GM21825 (cell line): ENCODE measurements around the gene SLC25A6.
"Not testable (repeated sequence)": the region's sequence is repeated elsewhere in the genome, so short reads cannot be mapped to it uniquely, and the experiment has no call there.

Source experiments
- ATAC-seq: cut with Tn5 transposase; IDR thresholded peaks from one replicate; pipeline ENCODE4 v1.9.1; 2021; ENCODE audit warnings: mild to moderate bottlenecking, moderate library complexity; ENCODE audit not compliant: unreplicated experiment

SLC25A6 gene

DNA sequence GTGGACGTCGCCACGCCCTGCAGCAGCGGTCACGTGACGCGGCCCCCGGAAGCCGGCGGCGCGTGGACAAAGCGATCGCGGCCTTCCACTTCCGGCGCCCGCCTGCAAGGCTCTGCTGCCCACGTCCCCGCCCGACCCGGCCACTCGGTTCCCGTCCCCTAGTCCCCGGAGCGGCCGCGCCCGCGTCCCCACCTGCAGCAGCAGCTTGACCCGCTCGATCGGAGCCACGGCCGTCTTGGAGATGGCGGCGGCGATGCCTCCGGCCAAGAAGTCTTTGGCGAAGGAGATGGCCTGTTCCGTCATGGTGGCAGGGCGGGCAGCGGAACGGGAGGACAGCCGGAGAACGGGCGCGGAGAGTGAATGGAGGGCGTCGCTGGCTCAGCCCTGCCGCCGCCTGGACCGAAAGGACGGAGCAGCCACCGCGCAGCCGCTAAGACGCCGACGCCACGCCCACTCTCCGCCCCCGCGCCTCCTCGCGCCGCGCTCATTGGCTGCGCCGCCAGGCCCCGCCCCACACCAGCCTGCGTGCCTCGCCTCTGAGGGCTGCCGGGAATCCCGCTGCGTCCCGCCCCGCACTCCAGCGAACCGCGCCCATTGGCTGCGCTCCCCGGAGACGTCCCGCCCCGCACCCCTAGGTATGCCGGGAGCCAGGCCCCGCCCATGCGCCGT lies at the start of gene SLC25A6:
Gene SLC25A6 (minus strand): TSS at position 407 of the 669 bp plus-strand sequence. CDS start 104 bp downstream, at position 303.
- peak; percentile 94 for ATAC-seq

DNA sequence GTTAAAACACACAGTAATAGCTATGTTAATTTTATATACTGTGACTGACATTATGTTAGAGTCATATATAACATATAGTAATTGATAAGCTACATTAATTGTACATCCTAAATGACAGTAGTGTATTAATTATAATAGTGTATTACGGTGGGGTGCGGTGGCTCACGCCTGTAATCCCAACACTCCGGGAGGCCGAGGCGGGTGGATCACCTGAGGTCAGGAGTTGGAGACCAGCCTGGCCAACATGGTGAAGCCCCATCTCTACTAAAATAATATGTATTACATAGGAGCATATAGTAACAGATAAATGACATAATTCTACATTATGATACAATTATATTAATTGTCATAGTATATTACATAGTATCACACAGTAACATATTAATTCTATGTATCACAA lies 48.6 kb upstream of the SLC25A6 start:
- ATAC-seq = no peak

GRCh38 chrX:1435241-1435895 lies 43.5 kb upstream of the SLC25A6 start:
- ATAC-seq = no peak

DNA sequence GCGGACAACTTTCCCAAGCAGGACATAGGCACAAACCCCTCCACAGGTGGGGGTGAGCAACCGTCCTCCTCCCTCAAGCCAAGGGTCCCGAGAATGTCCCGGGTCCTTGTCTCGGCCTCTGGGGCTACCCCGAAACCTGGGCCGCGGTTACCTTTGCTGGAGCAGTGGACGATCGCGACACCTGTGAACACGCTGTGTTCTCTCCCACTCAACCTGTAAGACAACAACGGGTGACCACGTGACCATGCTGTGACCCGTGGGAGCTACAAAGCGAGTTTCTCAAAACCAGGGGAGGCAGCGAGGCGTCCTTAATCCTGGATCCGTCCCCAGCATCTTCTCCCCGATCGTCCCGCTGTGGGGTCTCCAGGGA lies 42.9 kb upstream of the SLC25A6 start:
- ATAC-seq = no peak

DNA sequence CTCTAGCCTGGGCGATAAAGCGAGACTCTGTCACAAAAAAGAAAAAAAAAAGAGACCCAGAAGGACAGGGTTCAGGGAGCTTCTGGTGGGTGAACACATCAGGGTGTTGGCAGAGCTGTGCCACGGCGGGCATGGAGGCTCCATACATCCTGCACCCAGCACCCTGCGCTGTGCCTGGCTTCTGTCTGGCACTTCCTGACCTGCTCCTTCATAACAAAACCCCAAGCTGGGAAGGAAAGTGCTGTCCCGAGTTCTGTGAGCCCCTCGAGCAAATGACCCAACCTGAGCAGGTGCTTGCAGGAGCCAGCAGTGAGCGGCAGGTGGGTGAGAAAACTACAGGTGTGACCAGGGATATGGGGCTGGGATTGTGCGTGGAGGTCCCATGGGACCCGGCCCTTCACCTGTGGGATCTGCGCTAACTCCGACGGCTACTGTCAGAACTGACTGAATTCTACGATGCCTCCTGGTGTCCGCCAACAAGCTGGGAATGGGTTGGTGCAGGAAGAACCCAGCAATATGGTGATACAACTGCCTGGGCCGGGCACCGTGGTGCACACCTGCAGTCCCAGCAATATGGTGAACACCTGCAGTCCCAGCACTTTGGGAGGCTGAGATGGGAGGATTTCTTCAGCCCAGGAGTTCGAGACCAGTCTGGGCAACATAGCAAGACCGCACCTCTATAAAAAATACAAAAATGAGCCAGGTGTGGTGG lies 41.9 kb upstream of the SLC25A6 start:
- no peak for ATAC-seq

GRCh38 chrX:1430451-1430850 lies 38.5 kb upstream of the SLC25A6 start:
- ATAC-seq = no peak

DNA sequence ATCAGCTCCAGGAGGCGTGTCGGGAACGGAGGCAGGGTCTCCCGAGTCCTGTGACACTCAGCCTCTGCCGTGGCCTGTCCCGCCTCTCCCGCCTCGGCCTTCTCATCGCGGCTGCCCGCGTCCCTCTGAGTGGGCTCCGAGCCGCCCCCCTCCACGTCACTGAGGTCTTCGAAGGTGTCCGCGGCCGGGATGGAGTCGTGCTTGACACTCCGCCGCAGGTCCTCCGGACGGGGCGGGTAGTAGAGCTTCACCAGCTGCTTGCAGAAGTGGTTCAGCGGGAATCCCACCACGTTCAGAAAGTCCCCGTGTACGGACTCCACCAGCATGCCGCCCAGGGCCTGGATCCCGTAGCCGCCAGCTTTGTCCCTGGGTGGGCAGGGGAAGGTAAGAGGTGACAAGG lies 35.8 kb upstream of the SLC25A6 start:
- ATAC-seq = no peak

- not testable (repeated sequence) for ATAC-seq
Observed at GRCh38 chrX:1426321-1426720, 34.4 kb upstream of the SLC25A6 start.

DNA sequence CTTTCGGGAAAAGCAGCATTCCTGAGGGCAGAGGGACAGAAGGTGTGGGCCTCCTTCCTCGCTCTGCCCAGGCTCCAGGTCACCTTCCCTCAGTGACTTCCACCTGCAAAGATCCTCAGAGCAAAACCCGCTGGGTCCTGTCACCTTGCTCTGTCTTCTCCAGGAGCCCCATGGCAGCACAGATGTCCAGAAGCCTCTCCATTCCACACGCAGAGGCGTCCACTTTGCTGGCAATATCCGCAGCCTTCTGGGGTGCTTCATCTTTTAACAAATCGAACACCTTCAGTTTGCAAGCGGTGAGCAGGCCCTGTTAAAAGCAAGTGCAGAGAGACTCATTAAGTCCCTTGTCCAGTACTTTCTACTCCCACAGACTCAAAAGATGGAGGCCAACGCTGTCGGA lies 33.5 kb upstream of the SLC25A6 start:
- no peak for ATAC-seq

DNA sequence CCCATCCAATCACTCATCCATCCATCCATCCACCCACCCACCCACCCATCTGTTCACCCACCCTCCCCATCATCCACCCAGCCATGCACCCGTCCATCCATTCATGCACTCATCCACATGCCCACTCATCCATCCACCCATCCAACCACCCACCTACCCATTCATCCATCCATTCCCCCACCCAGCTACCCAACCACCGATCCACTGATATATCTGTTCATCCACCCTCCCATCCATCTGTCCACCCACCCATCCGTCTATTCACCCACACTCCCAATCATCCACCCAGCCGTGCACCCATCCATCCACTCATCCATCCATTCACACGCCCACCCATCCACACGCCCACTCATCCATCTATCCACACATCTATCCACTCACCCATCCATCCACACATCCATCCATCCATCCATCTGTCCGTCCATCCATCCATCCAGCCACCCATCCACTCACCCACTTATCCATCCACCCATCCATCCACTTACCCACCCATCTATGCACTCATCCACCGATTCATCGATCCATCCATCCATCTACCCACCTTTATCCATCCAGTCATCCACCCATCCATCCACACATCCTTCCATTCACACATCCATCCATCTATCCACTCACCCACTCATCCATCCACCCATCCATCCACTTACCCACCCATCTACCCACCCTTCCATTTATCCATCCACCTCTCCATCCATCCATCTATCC lies 32.4 kb upstream of the SLC25A6 start:
- ATAC-seq = no peak

- no peak for ATAC-seq
Observed at GRCh38 chrX:1423215-1423614, 31.3 kb upstream of the SLC25A6 start.

DNA sequence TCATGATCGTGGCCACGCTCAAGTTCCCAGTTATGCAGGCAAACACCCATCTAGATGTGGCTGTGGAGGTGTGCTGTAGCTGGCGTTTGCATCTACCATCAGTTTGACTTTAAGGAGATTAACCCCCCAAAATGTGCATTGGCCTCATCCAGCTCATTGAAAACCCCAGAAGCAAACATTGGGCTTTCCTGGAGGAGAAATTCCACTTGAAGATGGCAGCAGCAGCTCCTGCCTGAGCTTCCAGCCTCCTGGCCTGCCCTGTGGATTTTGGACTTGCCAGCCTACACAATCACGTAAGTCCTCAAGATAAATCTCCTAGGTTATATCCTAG lies 30.2 kb upstream of the SLC25A6 start:
- ATAC-seq = no peak

- no peak for ATAC-seq
Observed at GRCh38 chrX:1421433-1422134, 29.7 kb upstream of the SLC25A6 start.

DNA sequence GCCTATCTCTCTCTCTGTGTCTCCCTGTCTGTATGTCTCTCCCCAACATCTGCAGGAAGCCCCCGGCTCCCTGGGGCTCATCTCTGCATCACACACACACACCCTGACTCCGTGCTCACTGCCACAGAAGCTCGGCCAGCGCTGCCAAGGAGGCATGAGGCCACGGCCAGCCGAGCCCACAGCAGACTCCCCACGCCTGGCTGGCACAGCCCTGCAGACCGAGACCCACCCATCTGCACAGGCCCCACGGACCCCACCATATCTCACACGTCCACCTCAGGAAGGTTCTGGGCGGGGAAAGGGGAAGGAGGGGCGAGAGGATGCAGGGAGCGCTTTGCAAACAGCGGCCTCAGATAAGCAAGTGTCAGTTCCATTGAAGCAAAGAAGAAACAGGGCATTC lies 28.5 kb upstream of the SLC25A6 start:
- no peak for ATAC-seq

GRCh38 chrX:1419545-1420355 lies 27.8 kb upstream of the SLC25A6 start:
- no peak for ATAC-seq

DNA sequence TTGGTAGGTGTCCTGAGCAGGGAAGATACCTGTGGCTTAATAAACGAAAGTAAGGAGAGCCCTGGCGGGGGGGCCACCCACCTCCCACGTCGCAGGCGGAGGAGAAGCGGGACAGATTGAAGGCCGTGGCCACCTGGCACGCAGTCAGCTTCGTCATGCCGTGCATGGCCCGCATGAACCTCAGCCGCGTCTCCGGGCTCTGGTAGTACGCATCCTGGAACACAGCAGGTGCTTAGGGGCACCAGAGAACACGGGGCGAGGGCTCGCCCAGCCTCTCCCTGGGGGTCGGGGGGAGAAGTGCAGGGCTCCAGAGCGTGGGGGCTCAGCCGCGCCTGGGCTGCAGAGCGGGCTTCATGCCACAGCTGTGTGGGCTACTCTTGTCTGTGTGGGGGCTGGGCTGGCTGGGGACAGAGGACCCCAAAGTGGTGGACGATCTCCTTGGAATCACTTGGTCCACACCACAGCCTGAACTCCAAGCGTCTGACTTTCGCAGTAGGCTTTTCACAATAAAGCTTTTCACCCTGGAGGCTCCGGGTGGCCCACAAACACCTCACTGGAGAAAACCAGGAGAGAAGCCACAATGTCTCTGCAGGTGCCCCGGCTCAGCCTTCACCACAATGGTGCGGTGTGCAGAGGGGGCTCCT lies 27.1 kb upstream of the SLC25A6 start:
- ATAC-seq = no peak

- ATAC-seq = no peak
Observed at GRCh38 chrX:1417921-1418771, 26.2 kb upstream of the SLC25A6 start.

DNA sequence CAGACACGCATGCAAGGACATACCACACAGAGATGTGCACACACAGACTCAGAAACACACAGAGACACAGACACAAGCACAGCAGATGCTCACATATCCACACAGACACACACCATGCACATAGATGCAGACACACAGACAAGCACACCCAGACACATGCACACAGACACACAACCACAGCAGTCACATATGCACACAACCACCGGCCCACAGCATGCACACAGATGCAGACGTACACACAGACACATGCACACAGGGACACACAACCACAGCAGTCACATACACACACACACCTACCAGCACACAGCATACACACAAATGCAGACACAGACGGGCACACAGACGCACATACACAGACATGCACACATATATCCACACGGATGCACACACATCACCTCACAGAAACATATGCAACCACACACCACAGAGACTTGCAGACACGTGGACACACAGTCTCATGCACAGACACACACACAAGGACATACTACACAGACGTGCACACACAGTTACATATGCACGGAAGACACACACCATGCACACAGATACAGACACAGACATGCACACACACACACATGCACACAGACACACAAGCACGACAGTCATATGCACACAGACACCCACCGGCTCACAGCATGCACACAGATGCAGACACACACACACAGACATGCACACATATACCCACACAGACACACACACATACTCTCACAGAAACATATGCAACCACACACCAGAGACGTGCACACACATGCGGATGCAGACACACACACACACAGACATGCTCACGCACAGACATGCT lies 25.2 kb upstream of the SLC25A6 start:
- ATAC-seq = no peak
